ENCODE measurements around the gene STXBP6.

STXBP6 gene

DNA sequence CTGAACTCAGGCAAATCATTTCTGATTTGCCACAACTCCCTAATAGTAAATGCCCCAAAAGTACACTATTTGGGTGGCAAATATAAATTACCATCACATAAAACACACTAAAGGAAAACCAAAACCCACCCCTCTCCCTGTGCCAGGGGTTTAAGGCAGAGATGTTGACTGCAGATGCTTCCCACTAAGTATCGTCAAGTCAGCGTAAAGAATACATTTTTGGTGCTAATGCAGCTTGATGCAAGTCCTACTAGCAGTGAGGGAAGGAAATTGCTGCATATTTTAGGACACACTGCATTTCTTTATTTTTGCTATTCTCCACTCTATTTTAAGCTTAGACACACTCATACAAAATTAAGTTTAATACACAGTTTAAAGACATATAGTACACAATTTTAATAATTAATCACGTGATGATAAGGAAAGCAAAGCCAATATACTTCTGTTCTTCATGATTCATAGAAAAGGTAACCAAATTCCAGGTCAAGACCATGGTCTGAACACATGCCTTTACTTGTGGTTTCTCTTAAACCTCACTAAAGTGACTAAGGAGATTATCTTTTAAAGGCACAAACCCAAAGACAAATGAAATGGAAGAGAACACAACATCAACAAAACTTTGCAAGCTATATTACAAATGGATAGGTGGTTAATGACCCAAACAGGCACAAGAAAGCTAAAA, 162.2 kb downstream of the STXBP6 start:
- no peak for DNase-seq (ENCODE audit: low spot score)

DNA sequence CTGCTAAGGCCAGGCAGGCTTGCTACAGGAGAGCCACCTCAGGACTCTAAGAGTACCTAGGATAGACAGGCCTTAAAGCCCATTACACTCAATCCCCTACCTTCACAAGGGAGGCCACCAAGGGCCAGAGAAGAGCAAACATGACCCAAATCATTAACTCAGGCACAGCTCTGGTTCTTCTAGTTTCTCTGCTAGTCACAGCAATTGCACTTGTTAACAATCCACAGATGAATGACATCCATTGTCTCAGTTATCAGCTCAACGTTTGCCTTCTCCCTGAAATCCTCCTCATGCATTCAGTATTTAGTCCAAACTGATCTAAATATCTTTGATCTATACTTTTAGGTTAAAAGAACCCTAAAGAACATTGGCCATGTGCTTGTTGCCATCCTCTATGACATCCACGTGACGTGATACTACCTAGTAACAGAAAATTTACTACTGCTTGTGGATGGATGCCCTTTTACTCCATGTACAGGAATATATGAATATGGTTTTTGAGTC, 164.5 kb downstream of the STXBP6 start:
- no peak for DNase-seq (ENCODE audit: low spot score)

DNA sequence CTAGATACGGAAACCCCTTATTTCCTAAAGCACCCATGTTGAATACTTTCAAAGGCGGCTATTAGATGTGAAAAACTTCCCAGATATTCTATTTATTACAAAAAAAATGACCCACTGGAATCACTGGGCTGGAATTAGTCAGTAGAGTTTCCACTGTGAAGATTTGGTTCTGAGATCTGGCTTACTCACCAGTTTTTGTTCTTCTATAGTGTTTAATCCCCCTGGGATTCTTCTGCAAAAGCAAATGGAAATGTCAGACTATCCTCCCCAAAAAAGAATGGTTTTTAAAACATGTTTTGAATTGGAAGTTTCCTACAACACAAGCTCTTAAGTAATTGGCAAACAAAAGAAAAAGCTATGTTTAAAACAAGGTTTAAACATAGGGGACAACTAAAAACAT, 166.4 kb downstream of the STXBP6 start:
- no peak for DNase-seq (ENCODE audit: low spot score)

DNA sequence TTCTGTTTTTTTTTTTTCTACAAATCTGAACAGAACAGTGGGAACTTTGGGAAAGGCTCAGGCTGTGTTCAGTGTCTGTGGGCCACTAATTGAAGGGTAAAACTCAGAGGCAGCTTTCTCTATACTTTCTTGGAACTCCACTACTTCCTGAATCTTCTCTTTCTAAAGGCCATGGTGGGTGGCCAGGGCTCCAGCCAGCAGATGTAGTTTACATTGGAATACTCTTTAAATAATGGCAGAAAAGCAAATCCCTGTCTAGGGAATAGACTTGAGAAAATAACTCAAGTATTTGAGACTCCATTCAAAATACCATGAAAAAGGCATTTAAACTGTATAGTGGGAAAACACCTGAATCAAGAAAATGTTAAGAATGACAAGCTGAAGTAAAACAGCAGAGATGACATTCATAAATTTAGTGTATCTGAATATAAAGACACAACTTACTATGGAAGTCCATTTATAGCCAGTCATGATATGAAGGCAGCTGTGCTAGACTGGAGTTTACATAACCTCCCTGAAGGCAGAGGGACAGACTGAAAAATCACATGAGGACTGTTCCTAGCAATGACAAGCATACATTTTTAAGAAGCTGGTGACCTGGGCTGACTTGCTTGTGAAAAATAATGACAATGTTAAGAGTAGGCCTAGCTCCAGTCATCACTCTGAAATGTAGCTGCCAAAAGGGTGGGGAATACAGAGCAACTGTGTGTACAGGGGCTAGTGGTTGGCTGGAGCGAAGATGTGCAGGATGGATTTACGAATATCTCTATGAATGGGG, 168.6 kb downstream of the STXBP6 start:
- DNase-seq (ENCODE audit: low spot score): no peak

DNA sequence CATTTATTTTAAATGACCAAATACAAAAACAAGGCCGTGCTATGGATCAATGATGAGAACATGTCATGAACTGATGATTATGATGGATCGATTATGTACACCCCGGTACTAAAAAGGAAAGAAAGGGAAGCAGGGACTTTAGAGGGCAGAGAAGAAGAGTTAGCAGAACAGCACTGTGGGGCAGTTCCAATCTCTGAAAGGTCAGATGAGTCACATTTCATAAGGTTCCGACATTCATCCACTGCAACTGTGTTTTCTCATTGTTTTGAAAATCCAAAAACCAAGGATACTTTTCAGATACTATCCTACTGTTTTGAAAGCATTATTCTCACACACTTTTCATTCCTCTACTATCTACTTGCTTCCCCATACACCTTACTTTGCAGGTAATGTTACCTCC, 169.3 kb downstream of the STXBP6 start:
- DNase-seq (ENCODE audit: low spot score): no peak

DNA sequence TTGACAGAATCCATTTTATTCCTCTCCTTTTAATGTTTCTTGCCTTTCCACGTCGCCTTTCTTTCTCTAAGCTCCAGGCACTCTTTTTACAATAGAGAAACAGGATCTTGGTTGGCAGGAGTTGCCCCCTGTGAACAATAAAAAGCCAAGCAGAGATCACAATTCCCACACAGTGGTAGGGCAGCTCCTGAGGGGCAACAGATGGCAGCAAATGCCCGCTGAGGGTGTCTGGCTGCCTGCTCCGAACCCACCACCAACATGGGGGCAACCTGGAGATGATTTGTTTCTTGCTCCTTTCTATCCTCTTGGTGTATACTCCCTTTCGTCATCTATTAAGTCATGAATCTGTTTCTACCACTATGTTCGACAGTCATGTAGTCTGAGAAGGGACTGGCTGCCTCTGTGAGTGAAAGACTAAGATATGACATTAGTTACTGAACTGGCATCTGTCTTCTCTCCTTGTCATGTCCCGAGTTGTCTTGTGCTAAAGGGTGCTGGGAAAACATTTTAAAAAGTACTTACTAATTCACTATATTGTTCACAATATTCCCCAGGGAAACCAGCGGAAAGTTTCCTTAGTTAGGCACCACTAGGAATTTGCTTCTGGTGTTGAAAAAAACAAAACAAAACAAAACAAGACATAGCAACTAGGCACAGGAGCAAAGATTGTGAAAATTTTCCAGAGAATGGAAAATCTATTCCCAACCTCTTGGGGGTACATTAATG, 170.1 kb downstream of the STXBP6 start:
- no peak for DNase-seq (ENCODE audit: low spot score)

DNA sequence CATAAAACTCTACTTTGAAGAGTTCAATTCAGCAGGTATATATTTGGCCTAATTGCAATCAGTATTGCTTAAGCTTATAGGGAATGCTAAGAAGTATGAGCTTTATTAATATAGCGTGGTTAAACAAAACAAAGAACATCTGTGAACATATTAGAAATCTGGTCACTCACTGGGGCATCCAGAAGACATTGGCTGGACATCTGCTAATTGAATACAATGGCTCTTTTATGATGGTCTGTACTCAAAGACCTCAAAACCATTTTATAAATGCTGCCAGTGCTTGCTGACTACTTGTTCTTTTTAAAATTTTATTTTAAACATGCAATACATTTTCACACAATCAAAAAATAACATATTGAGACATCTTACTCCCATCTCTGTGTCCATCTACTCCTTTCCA, 173.0 kb downstream of the STXBP6 start:
- DNase-seq (ENCODE audit: low spot score): peak; percentile 81

DNA sequence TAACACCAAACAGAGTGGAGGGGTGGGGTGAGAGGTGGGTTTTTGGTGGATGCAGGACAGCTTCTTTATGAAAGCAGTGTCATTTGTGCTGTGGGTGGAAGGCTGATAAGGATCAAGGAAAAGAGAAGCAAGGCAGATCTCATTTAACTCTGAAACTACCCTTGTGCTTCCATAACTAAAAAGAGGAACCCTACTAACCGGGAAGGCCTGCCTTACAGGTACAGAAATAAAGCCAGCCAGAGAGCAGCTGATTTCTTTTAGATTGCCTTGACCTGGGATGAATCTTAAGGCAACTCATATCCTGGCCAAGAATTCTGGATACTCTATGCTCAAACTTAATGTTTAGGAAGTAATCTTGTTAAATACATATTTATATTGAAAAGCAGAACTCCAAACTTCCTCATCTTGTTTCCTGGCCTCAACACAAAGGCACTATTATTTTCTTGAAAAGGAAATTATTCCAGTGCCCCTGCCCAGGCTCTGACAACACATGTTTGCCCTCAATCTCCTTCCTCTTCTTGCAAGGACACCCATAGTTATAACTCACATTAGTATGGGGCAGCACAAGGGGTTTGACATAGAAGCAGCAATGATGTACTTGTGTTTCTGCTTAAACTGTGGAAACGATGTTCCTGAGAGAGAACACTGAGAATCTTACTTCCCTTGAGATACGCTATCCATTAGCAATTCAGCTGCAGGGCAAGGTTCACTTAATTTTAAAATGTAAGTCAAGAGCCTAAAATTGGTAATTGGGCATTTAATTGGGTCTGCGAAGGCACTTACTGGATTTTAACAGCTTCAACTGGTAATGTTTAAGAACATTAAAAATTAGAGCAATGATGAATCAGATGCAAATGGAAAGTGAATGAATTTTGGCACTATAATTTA, 173.7 kb downstream of the STXBP6 start:
- no peak for DNase-seq (ENCODE audit: low spot score)

DNA sequence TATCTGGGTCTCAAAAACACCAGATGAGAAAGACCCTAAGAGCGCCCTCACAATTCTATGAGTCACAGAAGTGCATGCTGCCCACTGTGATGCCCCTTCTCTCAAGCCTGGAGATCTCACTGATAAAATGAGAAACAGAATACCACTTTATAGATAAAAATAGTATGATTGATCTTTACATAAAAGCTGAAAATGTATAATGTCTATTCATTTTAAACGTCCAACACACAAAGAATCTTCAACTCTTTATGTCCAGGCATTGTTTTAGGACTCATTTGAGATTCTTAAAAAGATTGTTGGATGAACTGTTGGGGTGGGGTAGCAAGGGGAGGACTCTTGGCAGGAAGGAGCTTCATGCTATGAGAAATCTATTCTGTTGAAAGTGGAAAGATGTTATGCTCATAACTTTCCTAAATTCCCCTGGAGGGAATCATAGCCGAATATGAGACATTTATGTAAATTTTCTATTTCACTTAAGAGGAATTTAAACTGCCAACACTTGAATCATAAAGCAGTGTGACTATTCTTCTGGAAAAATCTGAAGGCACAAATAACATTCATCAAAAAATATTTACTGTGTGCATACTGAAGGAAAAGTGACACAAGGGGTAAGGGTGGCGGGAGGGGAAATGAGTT, 174.6 kb downstream of the STXBP6 start:
- DNase-seq (ENCODE audit: low spot score): no peak

DNA sequence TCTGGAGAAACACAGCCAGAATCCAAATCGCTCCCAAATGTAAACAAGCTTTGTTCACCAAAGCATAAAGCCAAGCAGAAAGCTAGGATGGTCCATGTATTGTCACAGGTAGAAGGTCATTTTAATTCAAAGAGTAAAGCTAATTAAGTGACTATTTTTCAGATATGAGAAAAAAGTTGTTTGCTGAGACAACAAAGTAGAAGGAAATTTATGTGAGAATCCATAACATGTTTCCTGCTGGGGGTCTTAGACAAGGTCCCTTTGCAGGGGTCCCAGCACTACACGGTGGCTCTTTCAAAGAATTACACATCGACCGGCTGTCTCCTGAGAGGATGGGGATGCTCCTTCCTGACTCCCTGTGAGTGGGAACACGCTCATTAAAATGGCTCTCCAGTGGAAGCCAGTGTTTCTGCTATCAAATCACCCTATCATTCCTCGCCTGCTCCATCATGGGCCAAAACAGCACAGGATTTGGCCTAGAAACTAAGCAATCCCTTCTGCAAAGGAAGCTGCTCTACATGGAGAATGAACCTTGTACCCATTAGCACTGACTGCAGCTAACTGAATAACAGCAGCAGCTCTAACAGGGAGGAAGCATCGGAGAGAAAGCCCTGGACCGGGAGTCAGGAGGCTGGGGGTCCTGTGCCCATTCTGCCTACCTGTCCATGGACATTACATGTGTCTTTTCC, 175.3 kb downstream of the STXBP6 start:
- no peak for DNase-seq (ENCODE audit: low spot score)

DNA sequence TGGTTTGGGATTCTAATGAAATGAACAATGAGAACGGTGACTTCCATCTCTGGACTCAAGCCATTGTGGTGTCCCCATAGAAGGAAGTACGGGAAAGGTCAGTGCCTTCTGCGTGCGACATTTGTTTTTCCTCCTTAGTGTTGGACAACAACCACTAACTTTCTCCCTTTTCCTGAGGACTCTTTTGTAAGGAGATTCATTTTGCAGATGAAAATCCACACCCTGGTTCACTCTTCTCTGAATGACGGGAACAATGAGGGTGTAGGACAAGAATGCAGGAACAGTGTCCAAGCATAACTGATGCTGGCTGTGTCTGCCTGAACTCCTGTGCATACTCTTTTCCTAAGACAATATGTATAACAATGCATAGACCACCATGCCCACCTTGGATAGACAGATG, 176.4 kb downstream of the STXBP6 start:
- DNase-seq (ENCODE audit: low spot score): no peak

DNA sequence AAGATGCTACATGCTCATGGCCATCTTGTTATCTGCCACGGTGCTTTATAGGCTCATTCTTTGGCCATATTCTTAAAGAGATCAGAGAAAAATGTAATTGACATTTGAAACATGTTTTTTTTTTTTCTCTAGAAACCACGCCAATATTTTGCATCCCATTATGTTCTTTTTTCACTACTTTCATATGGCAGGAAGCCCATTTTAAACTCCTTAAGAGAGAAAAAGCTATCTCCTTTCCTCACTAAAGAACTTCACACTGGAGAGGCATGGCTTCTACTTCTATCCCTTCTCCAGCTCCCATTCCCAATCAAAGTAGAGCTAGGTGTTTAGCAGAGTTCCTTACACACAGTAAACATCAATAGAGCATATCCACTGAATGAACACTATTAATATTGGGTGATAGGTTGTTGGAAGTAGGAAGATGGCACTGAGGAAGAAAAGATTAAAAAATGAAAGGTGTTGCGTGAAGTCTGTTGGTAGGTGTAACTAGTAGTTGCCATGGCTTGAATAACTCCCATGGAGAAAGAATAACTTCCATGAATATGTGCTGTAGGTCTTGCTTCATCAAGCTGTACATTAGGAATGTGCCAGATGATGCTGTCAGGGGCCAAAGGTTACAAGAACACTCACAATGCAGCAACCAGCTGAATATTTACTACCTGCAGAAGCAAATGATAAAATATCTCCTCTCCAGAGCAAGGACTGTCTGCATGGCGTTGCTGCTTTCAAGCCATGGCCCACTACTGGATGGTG, 178.8 kb downstream of the STXBP6 start:
- DNase-seq (ENCODE audit: low spot score): no peak

DNA sequence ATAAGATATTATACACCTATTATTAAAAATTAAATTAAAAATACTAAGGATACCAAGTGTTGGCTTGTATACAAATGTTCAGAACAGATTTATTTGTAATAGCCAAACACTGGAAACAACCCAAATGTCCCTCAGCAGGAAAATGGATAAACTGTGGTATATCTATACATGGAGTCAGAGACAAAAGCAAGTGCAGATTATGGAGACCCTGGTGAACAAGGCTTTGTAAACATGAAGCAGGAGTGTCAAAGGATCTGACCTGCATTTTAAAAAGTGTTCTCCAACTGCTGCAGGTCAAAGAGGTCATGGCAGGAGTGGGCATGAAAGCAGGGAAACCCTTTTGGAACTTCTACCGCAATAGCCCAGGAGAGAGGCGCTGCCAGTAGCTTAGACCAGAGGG, 181.6 kb downstream of the STXBP6 start:
- no peak for DNase-seq (ENCODE audit: low spot score)

DNA sequence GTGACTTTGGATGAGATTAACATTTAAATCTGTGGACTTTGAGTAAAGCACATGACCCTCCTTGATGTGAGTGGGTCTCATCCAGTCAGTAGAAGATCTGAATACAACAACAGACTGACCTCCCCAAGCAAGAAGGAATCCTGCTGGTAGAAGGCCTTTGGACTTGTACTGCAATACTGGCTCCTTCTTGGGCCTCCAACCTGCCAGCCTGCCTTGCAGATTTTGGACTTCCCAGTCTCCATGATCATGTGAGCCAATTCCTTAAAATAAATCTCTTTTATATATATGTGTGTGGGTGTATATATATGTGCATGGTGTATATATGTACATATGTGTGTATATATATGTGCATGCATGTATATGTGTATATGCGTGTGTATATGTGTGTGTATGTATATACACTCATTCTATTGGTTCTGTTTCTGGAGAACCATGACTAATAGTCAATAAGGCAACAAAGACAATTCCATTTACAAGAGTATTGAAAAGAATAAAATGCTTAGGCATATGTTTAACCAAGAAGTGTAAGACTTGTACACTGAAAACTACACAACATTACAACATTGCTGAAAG, 183.8 kb downstream of the STXBP6 start:
- DNase-seq (ENCODE audit: low spot score): no peak

DNA sequence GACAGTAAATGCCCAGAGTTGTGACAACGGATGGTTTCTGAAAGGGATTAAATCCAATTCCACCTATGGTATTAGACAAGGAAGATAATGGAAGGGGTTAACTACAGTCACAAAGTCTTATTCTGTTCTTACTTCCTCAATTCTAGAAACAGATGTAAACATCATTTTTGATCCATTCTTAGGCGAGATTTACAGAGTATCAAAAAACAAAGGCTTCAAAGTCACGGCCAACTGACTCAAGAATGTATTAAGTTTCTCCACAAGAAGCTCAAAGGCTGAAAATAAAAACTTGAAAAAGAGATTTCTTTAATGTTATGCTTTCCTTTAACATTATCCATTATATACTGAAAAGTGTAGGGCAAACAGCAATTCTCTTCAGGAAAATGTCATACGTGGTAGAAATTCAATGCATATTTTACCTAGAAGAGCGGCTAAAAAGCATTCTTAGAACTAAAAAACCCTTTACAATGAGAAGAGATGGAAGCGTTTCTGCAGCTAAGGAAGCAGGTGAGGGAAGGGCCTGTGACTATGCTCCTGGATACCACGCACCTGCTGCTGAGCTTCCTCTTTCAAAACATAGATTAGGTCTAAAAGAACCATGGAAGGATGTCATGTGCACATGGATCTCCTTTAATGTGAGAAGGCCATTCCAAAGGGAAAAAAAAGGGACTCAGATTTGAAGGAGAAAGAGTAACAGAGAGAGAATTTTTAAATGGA, 185.8 kb downstream of the STXBP6 start:
- no peak for DNase-seq (ENCODE audit: low spot score)

DNA sequence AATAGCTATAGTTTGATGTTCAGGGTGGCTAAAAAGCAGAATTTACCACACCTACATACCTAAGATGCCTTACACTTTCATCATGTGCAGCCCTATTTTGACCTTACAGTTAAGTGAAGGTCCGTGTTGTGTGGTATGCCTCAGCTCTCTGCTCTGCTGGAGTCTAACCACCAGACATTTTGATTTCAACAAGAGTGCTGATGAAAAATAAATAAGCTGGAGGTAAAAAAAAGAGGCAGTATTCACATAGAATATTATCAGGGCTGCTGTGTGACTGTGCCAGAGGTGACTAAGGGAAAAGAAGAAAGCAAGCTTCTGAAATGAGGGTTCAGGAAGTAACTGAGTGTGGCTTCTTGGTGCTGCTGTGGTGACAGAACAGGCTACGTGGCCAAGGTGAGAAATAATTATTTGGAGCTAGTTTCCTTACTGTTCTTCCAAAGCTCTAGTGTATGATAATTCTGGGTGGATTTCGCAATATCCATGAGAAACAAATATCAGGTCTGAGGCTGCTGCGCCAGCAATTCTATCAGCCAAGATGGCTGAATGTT, 188.8 kb downstream of the STXBP6 start:
- no peak for DNase-seq (ENCODE audit: low spot score)

DNA sequence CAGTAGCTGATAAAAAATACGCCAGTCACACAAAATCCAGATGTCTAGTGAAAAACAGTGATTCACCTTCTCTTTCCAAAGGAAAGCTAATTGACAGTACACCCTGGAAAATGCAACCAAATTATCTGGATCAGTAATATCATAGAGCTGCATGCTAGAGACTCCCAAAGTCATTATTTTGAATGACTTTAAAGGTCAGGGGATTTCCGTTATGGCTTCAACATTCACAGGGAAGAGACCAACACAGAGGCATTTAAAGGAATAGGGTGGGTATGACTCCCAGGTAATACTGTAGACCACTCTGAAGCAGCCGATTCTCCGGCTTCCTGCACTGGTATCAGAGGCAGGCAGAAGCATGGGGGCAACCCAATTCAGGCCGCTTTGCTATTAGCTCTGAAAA, 190.4 kb downstream of the STXBP6 start:
- DNase-seq (ENCODE audit: low spot score): no peak

DNA sequence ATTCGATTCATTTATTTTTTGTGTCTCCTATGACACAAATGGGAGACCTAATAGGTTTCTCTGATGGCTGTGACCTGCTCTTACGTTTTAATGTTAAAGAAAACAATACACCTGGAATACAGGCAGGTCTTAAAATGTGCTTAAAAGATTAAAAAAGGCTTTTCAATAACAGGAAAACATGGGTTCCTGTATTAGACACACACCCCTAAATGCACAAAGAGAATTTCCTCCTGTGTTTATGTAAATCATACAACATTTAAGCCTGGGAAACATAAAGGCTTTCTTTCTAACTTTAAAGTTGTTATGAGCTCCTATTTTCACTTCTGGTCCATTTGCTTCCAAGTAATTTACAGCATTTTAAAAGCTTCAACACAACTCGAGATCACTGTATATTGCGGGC, 191.3 kb downstream of the STXBP6 start:
- DNase-seq (ENCODE audit: low spot score): no peak

DNA sequence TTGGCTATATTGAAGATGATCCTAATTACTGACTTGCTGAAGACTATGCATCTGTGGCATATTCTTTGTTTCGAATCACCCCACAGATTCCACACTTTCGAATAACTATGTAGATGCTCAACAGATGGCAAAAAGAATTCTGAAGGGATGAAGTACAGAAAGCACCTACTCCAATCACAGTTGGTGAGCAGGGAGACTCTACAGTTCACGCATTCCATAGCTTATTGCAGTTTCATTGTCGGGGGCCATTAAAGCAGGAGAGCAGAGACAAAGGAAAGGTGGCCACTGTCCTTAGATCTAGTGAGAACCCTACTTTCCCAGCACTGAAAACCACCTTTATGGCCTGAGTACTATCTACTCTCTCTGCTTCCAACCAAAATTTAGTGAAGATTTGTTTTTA, 191.9 kb downstream of the STXBP6 start:
- no peak for DNase-seq (ENCODE audit: low spot score)

All from putamen (tissue), 1 donor.